ENCODE data around the gene SPEN. TPM values are rescaled to one million over a fixed set of nuclear protein-coding genes. Genes with fewer than 3 reads are reported as not detected.
"Not testable (repeated sequence)": the region's sequence is repeated elsewhere in the genome, so short reads cannot be mapped to it uniquely, and the experiment has no call there.

The SPEN gene
- total RNA-seq, 4 donors from 2014 or later, result 34.6 to 49.9 (median 44.7) TPM

- DNase-seq (ENCODE audit: extremely low spot score), result peak; percentile 98
- WGBS, result 20% methylated on average over 19 of the region's 47 CpGs
- intact Hi-C loops (cut with DNase I), result loop anchor here (5.0 kb wide), 1 partner anchor 139 kb away; no protein-coding TSS in a partner anchor
Observed at GRCh38 chr1:15975805-15976680, 128.5 kb downstream of the SPEN start, which contains the start of gene ZBTB17. Gene ZBTB17, minus strand, starts transcription at chr1:15976101. Its CDS starts 27,606 bp downstream, at chr1:15948495.

GRCh38 chr1:15977947-15978346, 130.4 kb downstream of the SPEN start:
- H3K27me3 ChIP-seq; H3K27ac ChIP-seq (replicated peaks in 1 of 4); H3K36me3 ChIP-seq; H3K4me3 ChIP-seq; H3K9me3 ChIP-seq; DNase-seq (ENCODE audit: extremely low spot score): not testable (repeated sequence)
- H3K4me1 ChIP-seq, result peaks cover 10 to 32% (median 28%) of the 10 kb centered on the region in 4 donors
- intact Hi-C loops (cut with DNase I), result loop anchor here (5.0 kb wide), 1 partner anchor 141 kb away; no protein-coding TSS in a partner anchor
- WGBS, result 97% methylated on average over 4 of the region's 4 CpGs

More at GRCh38 chr1:15975805-15976680, 128.5 kb downstream of the SPEN start, which contains the start of gene ZBTB17:
- Histone ChIP-seq H3K27ac (replicated peaks in 1 of 4) (peak within 1 kb of the TSS; percentile 80 to 89 (median 86)), H3K36me3 (peaks cover 0 to 19% (median 16%) of the 10 kb centered on the region in 4 donors), H3K9me3 (no peaks in the 10 kb centered on the region), H3K4me1 (peaks cover 10 to 32% (median 30%) of the 10 kb centered on the region in 4 donors), H3K27me3 (no peaks in the 10 kb centered on the region), H3K4me3 (peak within 1 kb of the TSS; percentile 75 to 98 (median 84))
- TF ChIP-seq POLR2A (IDR thresholded peaks at IDR 0.05; ENCODE audit: low read depth), result peak; percentile 79
- TF ChIP-seq EP300 (IDR thresholded peaks at IDR 0.05), result no peak
- no peak for TF ChIP-seq CTCF (IDR thresholded peaks at IDR 0.05)
- peak; percentile 89 to 94 for TF ChIP-seq POLR2AphosphoS5 (IDR thresholded peaks at IDR 0.05)

- no peak overlapping the region for H3K27ac ChIP-seq (replicated peaks in 1 of 4)
- intact Hi-C loops (cut with DNase I), result no loop called here
- WGBS, result 88% methylated on average over 3 of the region's 3 CpGs
- TF ChIP-seq CTCF (IDR thresholded peaks at IDR 0.05) (no peak), EP300 (IDR thresholded peaks at IDR 0.05) (no peak), POLR2A (IDR thresholded peaks at IDR 0.05; ENCODE audit: low read depth) (no peak), POLR2AphosphoS5 (IDR thresholded peaks at IDR 0.05) (no peak)
- H3K36me3 ChIP-seq, result no peaks in the 10 kb centered on the region
- H3K4me1 ChIP-seq, result peaks cover 0 to under 1% (median 0%) of the 10 kb centered on the region in 4 donors
- H3K9me3 ChIP-seq, result no peaks in the 10 kb centered on the region
- H3K4me3 ChIP-seq, result no peak overlapping the region
- no peak for DNase-seq (ENCODE audit: extremely low spot score)
- H3K27me3 ChIP-seq, result no peaks in the 10 kb centered on the region
Observed at GRCh38 chr1:15981679-15982078, 134.2 kb downstream of the SPEN start.

GRCh38 chr1:15983275-15983674, 135.8 kb downstream of the SPEN start:
- H3K27ac ChIP-seq (replicated peaks in 1 of 4), result no peak overlapping the region
- H3K4me1 ChIP-seq, result no peaks in the 10 kb centered on the region
- no peaks in the 10 kb centered on the region for H3K27me3 ChIP-seq
- WGBS, result 24% methylated on average over 1 of the region's 1 CpG
- no peaks in the 10 kb centered on the region for H3K36me3 ChIP-seq
- H3K4me3 ChIP-seq, result no peak overlapping the region
- intact Hi-C loops (cut with DNase I), result no loop called here
- H3K9me3 ChIP-seq, result no peaks in the 10 kb centered on the region
- no peak for TF ChIP-seq POLR2A (IDR thresholded peaks at IDR 0.05; ENCODE audit: low read depth)
- TF ChIP-seq EP300 (IDR thresholded peaks at IDR 0.05), result no peak
- TF ChIP-seq POLR2AphosphoS5 (IDR thresholded peaks at IDR 0.05), result no peak
- TF ChIP-seq CTCF (IDR thresholded peaks at IDR 0.05), result no peak
- no peak for DNase-seq (ENCODE audit: extremely low spot score)

- DNase-seq (ENCODE audit: extremely low spot score), result no peak
- Histone ChIP-seq H3K9me3 (no peaks in the 10 kb centered on the region), H3K36me3 (no peaks in the 10 kb centered on the region), H3K4me1 (peaks cover 0 to 10% (median 7%) of the 10 kb centered on the region in 4 donors), H3K4me3 (no peak overlapping the region), H3K27me3 (no peaks in the 10 kb centered on the region), H3K27ac (replicated peaks in 1 of 4) (no peak overlapping the region)
- intact Hi-C loops (cut with DNase I), result no loop called here
- 61% methylated on average over 5 of the region's 5 CpGs for WGBS
- TF ChIP-seq CTCF (IDR thresholded peaks at IDR 0.05) (no peak), EP300 (IDR thresholded peaks at IDR 0.05) (no peak), POLR2AphosphoS5 (IDR thresholded peaks at IDR 0.05) (no peak), POLR2A (IDR thresholded peaks at IDR 0.05; ENCODE audit: low read depth) (no peak)
Observed at GRCh38 chr1:15985611-15986297, 138.2 kb downstream of the SPEN start.

Data from esophagus muscularis mucosa (tissue), 4 donors.